Putamen (tissue), 1 donor: Measurements from ENCODE around the gene EIF4G1.
"Not testable (repeated sequence)": the region's sequence is repeated elsewhere in the genome, so short reads cannot be mapped to it uniquely, and the experiment has no call there.

Experiments
- DNase-seq: peaks from one replicate; pipeline ENCODE4 v3.0.0-alpha.2; 2016; ENCODE audit warnings: low spot score

The EIF4G1 gene

DNA sequence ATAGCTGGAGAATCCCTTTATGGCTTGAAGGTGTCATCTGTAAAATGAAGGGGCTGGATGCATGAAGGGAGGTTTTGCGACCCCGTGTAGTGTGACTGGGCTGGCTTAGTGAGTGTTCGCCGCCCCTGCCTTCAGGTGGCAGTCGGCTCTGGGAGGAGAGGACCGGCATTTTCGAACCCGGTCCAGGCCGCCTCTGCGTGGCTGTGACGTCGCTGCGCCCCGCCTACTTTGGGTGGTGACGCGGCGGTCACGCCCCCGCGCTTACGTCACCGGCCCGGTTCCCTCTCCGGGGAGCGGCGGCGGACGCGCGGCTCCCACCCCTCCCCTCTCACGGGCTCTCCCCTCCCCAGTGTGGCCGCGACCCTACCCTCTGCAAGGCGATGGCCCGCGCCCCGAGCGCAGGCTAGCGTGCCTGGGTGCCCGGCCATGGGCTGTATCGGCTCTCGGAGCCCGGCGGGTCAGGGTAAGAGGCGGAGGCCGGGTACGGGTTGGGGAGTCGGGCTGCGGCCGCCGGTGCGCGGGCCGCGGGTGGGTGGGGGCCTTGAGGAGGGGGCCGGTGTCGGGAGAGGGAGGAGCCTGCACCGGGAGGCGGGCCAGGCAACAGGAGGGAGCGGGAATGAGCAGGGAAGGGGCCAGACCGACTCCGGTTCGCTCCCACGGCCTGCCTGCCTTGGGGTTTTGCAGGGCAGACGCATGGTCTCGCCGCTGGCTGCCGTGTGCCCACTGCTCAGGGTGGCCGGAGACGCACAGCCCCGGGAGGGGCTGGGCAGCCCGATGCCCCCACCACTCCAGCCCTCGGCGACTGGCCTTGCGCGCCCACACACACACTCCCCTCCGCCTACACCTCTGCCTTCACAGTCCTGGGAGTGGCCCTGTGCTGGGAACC is 21.5 kb downstream of the EIF4G1 start:
- DNase-seq: peak; percentile 87

DNA sequence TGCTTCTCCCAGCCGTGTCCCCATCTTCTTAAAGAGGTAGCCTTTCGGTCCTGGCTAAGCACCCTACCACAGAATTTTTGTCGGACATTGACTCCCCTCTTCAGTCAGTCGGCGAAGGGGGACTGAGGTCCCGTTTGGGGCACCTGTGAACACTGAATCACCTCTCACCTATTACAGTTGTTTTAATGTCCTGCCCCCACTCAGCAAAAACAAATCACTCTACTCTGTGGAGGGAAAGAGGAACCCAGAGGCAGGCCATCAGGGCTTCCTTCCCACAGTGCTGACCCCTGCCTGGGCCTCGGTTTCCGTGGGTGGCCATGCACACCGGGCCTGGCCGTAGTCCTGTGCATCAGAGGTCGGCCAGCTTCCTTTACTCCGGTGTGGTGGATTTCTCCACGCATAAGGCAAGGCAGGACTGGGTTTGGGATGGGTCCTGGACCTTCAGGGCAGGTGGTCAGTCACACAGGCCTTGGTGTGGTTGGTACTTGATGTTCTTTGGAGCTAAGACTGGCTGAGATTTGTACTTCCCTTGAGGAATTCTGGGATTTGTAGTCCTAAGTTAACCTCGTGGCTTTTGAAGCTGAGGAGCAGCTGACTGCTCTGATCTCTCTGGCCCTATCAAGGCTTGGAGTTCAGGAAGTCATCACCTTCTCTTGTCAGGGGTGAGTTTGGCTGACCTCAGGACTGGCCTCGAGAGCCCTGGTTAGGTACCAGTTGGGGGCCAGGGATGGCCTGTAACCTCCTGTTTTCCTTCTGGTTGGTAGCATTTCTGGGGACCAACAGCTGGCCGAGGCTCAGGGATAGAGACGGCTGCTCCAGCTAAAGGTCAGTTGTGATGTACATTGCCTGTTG is 22.4 kb downstream of the EIF4G1 start:
- DNase-seq: peak; percentile 82

DNA sequence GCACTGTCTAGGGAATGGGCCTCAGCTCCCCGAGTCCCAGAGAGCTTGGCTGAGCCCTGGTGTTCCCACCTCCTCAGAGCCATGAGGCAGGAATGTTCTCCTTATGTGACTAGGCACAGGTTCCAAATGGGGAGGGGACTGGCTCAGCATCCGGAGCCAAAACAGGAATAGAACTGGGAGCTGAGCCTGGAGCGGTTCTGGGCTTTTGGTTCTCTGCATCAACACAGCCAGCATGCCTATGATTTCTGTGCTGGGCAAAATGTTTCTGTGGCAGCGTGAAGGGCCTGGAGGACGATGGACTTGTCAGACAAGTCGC is 23.0 kb downstream of the EIF4G1 start, which contains the start of gene FAM131A:
FAM131A (plus strand) TSS at position 202 of the 316 bp plus-strand sequence; CDS start at position 233, 31 bp downstream.
- DNase-seq: peak; percentile 70

DNA sequence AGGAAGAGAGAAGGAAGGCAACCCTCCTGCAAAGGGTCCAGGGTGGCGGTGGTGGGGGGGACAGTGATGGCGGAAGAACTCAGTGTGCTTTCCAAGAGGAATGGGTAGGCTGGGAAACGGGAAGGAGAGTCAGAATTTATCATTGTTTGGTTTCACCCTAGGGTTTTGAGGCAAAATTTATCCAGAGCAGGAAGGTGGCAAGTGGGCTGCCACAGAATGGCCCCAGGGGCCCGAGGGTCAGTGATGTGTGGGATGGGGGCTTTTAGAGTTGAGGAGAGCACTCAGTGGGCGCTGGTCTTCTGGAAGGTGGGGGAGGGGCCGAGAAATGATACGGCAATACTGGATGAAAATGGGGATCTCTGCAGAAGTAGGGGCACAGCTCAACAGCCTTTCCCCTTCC is 23.6 kb downstream of the EIF4G1 start:
- no peak for DNase-seq

DNA sequence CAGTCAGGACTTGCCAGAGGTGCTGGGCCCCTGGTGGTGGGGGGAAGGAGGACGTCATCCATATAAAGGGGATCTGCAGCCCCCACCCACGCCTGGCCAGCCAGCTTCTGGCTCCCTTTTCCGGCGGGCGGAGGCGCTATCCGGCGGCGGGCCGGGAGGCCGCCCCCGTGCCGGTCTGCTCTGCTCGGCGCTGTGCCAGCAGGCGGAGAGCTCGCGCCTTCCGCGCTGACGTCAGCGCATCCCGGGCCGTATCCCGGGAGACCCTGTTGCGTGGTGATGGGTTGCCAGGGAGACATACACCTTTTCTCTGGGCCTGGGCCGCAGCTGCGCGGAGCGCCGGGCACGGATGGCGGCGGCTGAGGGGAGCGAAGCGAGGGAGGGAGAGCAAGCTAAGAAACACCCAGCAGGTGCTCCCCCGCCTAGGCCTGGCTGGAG is 24.1 kb downstream of the EIF4G1 start:
- peak; percentile 84 for DNase-seq

DNA sequence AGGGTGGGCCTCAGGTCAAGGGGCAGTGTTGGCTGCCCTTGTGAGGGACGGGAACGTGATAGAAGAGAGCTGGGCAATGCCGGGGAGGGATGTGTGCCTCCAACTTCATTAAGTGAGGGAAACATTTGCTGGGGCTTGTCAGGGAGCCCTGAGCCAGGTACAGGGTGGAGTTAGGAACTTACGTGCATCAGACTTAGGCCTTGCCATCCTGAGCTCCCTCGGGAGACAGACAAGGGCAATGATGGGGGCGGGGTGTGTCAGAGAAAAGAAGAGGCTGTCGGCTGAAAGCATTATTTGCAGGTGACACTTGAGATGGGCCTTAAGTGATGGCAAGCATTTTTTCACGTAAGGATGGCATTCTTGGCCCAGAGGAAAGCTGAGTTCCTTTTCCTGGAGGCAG is 24.6 kb downstream of the EIF4G1 start:
- no peak for DNase-seq

DNA sequence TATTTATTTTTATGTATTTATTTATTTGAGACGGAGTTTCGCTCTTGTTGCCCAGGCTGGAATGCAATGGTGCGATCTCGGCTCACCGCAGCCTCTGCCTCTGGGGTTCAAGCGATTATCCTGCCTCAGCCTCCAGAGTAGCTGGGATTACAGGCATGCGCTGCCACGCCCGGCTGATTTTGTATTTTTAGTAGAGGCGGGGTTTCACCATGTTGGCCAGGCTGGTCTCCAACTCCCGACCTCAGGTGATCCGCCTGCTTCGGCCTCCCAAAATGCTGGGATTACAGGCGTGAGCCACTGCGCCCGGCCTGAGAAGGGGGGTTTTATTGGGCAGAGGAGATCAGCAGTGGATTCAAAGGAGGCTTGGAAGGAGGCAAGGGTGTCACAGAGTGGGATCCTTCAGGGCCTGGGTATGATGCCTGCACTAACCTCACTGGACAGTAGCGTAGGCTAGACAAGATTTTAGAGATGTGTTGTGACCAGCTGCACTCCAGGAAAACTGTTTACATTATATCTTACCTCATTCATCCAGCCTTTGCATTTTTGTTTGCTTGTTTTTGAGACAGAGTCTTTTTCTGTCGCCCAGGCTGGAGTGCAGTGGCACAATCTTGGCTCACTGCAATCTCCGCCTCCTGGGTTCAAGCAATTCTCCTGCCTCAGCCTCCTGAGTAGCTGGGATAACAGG is 25.2 kb downstream of the EIF4G1 start:
- not testable (repeated sequence) for DNase-seq

DNA sequence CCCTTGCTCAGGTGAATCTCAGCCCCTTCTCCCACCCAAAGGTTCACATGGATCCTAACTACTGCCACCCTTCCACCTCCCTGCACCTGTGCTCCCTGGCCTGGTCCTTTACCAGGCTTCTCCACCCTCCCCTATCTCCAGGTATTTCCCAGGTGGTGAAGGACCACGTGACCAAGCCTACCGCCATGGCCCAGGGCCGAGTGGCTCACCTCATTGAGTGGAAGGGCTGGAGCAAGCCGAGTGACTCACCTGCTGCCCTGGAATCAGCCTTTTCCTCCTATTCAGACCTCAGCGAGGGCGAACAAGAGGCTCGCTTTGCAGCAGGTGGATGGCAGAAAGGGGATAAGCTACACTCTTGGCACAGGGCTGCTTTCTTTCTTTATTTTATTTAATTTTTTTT is 27.5 kb downstream of the EIF4G1 start:
- DNase-seq: no peak

DNA sequence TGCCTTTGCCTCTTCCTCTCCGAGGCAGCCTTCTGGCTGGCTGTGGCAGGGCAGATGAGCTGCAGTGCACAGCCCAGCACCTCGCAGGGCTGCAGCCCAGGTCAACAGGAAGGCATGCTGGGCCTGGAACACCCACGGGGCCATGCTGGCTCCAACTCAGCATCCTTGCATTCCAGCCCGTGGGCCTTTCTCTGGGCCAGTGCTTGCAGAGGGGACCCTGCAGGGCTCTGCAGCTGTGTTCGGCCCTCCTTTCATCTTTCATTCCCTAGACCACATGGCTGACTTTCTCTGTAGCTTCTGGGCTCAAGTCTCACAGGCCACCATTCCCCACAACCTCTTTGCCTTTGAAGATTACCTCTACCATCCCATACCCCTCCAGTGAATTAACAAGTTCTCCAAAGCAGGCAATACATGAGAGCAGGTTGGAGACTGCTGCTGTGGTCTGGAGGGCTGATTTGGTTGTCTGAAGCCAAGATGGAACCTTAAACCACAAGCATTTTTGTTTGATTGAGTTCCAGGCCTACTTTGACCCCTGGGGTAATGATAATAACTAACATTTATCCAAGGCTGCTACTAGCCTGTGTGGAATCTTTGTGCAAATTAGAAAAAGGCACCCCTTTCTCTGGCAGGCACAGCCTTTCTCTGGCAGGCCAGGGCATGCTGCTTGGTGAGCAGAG is 28.9 kb downstream of the EIF4G1 start:
- DNase-seq: no peak

DNA sequence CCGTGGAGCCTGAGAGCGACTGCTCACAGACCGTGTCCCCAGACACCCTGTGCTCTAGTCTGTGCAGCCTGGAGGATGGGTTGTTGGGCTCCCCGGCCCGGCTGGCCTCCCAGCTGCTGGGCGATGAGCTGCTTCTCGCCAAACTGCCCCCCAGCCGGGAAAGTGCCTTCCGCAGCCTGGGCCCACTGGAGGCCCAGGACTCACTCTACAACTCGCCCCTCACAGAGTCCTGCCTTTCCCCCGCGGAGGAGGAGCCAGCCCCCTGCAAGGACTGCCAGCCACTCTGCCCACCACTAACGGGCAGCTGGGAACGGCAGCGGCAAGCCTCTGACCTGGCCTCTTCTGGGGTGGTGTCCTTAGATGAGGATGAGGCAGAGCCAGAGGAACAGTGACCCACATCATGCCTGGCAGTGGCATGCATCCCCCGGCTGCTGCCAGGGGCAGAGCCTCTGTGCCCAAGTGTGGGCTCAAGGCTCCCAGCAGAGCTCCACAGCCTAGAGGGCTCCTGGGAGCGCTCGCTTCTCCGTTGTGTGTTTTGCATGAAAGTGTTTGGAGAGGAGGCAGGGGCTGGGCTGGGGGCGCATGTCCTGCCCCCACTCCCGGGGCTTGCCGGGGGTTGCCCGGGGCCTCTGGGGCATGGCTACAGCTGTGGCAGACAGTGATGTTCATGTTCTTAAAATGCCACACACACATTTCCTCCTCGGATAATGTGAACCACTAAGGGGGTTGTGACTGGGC is 30.3 kb downstream of the EIF4G1 start:
- no peak for DNase-seq

DNA sequence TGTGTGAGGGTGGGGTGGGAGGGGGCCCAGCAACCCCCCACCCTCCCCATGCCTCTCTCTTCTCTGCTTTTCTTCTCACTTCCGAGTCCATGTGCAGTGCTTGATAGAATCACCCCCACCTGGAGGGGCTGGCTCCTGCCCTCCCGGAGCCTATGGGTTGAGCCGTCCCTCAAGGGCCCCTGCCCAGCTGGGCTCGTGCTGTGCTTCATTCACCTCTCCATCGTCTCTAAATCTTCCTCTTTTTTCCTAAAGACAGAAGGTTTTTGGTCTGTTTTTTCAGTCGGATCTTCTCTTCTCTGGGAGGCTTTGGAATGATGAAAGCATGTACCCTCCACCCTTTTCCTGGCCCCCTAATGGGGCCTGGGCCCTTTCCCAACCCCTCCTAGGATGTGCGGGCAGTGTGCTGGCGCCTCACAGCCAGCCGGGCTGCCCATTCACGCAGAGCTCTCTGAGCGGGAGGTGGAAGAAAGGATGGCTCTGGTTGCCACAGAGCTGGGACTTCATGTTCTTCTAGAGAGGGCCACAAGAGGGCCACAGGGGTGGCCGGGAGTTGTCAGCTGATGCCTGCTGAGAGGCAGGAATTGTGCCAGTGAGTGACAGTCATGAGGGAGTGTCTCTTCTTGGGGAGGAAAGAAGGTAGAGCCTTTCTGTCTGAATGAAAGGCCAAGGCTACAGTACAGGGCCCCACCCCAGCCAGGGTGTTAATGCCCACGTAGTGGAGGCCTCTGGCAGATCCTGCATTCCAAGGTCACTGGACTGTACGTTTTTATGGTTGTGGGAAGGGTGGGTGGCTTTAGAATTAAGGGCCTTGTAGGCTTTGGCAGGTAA is 31.1 kb downstream of the EIF4G1 start:
- DNase-seq: peak; percentile 90

DNA sequence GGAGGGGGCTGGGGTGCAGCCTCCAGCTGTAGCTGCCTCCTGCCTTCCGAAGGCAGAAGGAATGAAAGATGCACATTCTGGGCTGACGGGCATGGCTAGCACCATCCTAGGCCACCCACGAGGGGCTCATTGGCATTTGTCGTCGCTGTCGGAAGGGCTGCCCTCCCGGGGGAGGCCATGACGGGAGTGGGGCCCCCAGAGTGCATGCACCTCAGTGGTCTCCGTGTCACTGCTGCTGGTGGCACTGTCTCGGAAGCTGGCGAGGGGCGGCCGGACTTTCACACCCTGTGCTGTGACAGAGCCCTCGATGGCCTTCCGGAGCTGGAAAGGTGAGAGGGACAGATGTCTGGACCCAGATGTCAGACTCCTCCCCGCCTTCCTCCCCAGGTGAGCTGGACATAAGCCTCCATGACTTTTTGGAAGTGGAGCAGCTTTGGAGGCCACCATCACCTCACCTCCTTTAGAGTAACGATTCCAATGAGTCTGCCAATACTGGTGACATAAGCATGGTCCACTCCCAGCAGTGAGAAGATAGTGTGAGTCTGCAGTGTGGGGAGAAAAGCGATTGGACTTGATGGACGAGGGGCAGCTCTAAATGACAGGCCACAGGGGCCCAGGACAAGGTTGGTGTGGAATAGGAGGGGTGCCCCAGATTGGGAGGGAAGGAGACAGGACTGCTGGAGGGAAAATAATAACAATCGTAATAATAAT is 32.2 kb downstream of the EIF4G1 start:
- DNase-seq: no peak

DNA sequence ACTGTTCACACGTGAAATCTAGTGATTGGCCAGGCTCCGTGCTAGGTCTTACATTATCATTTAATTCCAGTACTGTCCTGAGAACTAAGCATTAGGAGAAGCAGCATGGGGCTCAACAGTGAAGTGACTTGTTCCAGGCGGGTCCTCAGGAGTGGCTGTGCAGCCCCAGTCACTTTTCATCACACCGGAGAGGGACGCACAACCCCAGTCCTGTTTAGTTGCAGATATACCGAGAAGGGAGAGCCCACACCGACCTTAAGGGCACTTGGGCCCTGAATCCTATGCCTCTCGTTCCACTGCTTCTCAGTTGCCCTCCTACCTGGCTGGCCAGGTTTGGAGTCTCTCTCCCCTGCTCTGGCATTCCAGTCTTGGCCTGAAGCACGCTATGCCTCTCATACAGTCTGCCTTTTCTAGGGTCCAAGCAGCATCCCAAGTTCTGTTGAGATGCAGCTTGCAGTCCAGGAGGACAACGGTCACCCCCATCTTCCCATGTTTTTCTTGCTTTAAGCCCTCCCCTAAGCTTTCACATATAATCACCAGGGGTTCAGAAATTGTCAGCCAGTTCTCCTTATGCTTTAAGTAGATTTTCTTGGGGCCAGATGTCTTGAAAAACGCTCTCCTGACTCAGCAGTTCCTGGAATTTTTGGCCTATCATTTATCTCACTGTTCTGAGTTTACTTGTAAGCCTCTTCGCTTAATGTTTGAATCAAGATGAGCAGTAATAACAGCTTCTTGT is 33.1 kb downstream of the EIF4G1 start:
- no peak for DNase-seq

DNA sequence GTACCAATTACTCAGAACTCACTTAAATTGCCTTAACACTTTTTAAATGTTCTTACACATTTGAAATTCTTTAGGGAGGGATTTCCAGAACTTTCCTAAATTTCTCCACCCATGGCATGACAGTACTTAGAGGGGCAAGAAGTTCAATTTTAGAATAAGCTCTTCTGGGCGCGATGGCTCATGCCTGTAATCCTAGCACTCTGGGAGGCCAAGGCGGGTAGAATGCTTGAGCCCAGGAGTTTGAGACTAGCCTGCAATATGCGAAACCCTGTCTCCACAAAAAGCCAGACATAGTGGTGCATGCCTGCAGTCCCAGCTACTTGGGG is 33.6 kb downstream of the EIF4G1 start:
- DNase-seq: no peak

DNA sequence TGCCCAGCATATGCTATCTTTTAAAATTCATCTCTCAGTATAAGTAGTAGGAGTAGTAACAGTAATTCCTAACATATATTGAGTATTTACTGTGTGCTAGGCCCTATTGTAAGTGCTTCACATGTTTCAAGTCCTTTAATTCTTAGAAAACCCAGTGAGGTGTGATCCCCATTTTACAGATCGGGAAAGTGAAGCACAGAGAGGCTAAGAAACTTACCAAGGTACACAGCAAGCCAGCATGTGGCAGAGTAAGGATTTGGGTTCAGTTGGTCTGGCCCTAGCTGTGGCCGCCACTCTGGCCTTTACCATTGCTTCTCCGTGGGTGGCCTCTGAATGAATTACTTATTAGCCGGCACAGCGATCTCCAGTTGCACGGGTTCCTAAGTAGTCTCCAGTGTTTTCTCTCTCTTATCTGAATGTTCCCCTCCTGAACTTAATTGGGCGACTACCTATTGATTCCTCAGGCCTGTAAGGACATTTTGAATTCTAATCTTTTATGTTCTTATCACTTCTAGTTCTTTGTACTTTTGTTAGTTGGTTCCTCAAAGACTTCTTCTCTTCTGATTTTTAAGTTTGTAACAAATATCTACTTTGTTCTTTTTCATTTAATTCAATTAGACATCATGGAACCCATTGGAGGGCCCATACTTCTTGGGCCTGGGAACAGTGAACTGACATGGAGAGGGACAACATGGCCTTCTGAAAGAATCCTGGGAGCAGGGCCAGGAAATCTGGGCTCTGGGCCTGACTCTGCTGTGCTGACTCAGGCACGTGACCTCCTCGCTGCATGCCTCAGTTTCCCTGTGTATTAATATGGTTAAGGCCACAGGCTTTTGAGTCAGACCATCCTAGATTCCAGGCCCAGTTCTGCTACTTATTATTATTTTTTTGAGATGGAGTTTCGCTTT is 35.4 kb downstream of the EIF4G1 start:
- DNase-seq: no peak

DNA sequence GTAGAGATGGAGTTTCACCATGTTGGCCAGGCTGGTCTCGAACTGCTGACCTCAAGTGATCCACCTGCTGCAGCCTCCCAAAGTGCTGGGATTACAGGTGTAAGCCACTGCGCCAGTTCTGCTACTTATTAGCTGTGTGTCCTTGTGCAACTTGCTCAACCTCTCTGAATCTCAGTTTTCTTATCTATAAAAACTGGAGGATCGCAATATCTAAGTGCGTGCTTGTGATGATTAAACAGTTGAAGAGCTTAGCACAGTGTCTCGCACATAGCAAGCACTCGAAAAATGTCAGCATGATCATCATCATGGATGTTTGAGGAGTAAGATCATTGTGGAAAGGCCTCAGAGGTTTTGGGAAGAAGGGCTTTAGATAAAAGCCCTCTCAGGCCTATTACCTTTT is 36.2 kb downstream of the EIF4G1 start:
- no peak for DNase-seq

DNA sequence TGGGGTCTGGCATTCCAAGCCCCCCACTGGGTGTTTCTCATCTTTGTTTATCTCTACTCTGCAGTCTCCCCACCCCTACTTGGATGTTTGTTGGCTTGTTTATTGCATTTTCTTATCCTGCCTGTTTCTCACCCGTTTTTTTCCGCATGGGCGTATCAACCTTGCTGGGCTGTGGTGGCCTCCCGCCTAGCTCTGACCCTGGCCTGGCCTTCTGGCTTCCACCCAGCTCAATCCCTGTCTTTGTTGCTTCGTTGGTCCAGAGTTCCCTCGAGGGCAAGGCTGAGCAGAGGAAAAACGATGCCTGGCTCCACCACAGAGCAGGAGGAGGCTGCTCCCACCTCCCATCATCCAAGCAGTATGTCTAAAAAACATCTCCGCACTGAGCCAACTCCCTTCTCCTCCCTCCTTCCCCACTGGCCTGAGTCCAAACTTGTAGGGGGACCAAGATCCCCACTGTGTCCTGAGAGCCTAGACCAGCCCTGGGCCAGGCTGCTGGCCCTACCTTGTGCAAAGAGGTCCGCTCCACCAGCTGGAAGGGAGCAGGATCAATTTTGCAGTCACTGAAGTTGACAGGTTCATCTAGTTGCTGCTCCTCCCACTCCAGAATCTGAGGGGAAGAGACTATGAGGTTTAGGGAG is 37.2 kb downstream of the EIF4G1 start:
- DNase-seq: no peak
